HG02870 (cell line): Measurements from ENCODE around the gene ATP5PB.

ENCODE experiments used
- ATAC-seq: cut with Tn5 transposase; IDR thresholded peaks from one replicate; pipeline ENCODE4 v1.9.1; 2021; ENCODE audit warnings: mild to moderate bottlenecking, moderate library complexity; ENCODE audit not compliant: unreplicated experiment

The ATP5PB gene

DNA sequence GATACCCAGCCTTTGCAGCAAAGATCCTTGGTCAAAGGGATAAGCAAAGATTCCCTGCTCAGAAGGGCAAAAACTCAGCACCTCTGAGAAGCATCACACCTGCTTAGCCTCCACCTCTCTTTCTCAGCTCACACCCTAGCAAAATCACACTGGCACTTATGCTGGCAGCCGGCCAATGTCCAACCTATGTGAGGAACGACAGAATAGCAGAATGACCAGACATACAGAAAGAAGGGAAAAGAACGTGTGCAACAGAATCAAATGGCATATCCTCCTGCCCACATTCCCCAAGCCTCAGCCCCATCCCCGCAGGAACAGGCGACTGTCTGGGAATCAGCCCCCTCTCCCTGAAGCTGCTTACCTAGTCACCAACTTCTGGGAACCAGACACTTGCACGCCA is 54.8 kb downstream of the ATP5PB start:
- ATAC-seq = no peak

DNA sequence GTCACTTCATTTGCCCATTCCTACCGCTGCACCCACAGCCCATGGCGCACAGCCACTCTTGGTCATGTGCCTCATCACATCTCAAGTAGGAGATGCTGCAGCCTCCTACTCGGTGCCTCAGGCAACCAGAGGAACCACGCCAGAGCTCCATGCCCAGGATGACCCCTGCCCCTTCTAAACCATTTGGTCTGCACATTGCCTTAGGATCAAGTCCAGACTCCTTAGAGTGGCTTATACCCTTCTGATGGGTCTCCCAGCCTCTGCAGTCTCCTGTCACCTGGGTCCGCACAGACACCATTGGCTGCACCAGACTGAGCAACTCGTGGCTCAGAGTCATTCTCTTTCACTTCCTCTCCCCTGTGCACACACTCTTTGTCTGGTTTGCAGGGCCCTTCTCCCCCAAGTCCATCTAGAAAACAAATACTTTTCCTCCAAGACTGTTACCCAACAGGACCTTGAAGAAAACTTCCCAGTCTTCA is 56.4 kb downstream of the ATP5PB start:
- ATAC-seq = peak; percentile 58

DNA sequence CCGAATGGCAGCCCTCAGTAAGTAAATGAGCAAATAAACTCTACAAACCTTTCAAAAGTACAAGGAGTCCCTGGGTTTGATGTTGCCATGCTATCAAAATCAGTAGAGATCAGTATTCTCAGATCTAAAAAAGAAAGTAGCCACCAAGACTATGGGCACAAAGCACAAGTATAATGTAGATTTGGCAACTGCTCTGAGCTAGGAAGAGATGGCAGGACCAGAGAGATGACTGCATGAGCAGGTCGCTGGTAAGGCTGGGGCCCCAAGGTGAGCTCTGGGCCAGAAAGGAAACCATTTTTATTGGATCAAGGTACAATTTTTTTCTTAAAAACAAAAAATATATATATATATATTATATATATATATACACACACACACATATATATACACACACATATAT is 57.3 kb downstream of the ATP5PB start:
- no peak for ATAC-seq

DNA sequence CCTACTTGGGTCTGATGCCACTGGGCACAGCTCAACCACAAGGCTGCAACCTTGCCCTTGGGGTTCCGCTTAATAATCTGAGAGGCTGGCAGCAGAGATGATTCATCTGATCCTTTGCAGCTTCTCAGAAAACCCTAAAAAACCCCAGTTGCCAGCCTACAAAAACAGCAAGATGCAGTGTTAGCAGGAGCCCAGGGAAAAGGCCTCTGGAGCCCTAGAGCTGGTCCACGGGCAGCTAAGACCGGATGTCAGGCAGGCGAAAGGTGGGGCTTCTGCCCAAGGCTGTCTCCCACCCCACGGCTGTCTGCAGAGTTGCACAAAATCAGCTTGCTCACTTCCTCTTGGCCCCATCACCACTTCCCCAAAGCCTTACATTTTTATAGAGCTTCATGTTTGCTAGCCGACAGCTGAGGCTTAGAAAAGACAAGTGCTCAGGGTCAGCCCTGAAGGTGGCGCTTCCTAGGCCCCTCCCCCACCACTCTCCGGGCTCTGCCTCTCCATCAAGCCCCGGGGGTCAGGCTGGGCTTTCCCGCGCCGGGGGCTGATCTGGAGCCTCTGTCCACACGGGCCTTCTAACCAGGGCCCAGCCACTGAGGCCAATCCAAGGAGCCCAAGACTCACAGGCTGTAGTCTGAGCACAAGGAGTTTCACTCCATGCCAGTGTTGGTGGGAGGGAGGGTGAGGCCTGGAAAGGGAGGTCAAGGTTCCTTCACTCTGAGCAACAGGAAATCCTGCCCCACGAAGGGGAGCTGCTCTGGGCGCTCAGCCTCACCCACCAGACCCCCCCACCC is 58.3 kb downstream of the ATP5PB start:
- peak; percentile 42 for ATAC-seq

GRCh38 chr1:111509997-111510375 is 60.7 kb downstream of the ATP5PB start:
- ATAC-seq = no peak

GRCh38 chr1:111511370-111511769 is 62.1 kb downstream of the ATP5PB start:
- ATAC-seq = no peak
